ENCODE data around the gene OPCML. TPM values are rescaled to one million over a fixed set of nuclear protein-coding genes. Genes with fewer than 3 reads are reported as not detected.

Gene OPCML
- total RNA-seq, 1 experiment from 2014 or later = 0.94 TPM

GRCh38 chr11:133123366-133123765 lies 408.9 kb downstream of the OPCML start:
- no peak overlapping the region for H2BK12ac ChIP-seq (ENCODE audit: insufficient read length, low read depth, low read length)
- H3K9me3 Mint-ChIP-seq = no peaks in the 10 kb centered on the region
- no peak overlapping the region for H2BK120ac ChIP-seq (ENCODE audit: low read depth, low read length, poor library complexity, severe bottlenecking)
- peaks cover 4% of the 10 kb centered on the region; the same call in 1 of the 2 replicates for H3K27me3 Mint-ChIP-seq (ENCODE audit: low read depth)
- H3K27ac Mint-ChIP-seq = no peak overlapping the region
- H3K4me1 Mint-ChIP-seq = peaks cover 16 to 20% of the 10 kb centered on the region in 2 experiments
- H3K4me1 ChIP-seq (ENCODE audit: insufficient read depth, low read length) = peaks cover 4% of the 10 kb centered on the region; the same call in 1 of the 2 replicates
- H2BK15ac ChIP-seq (ENCODE audit: low read depth, low read length) = no peak overlapping the region
- no peak overlapping the region for H3K4ac ChIP-seq (ENCODE audit: low read depth, low read length)
- TF ChIP-seq CTCF (conservative IDR thresholded peaks at IDR 0.05) = no peak
- no CpG with 5 or more reads among the region's 7 CpGs for WGBS (ENCODE audit: extremely low coverage, insufficient read length, low lambda C conversion rate)
- H4K8ac ChIP-seq (replicated peaks; ENCODE audit: insufficient read length, low read depth, low read length) = no peak overlapping the region
- no peak overlapping the region for H3K56ac ChIP-seq (ENCODE audit: insufficient read length, low read depth, low read length)
- no peak overlapping the region for H3K23ac ChIP-seq (ENCODE audit: insufficient read length, low read depth, low read length)
- no peak overlapping the region for H4K5ac ChIP-seq (ENCODE audit: insufficient read length, low read depth, low read length)
- H3K79me2 ChIP-seq (ENCODE audit: insufficient read depth, low read length) = no peaks in the 10 kb centered on the region
- no peaks in the 10 kb centered on the region for H3K27me3 ChIP-seq (ENCODE audit: insufficient read depth, low read length)
- no peaks in the 10 kb centered on the region for H3K36me3 Mint-ChIP-seq (ENCODE audit: insufficient read depth in 1 of 3, low read depth in 3 of 3)
- DNase-seq = no peak
- H3K9me3 ChIP-seq (ENCODE audit: control insufficient read depth, low read depth, low read length) = no peaks in the 10 kb centered on the region
- H2AFZ ChIP-seq (ENCODE audit: low read length) = no peak overlapping the region
- no peak overlapping the region for H3K18ac ChIP-seq (ENCODE audit: insufficient read length, low read depth, low read length)
- no peaks in the 10 kb centered on the region for H4K20me1 ChIP-seq (ENCODE audit: control insufficient read depth, insufficient read depth, insufficient read length)
- H2AK5ac ChIP-seq (ENCODE audit: insufficient read length, low read length) = no peak overlapping the region
- H2BK5ac ChIP-seq (ENCODE audit: insufficient read length, low read length) = no peak overlapping the region
- H3K4me2 ChIP-seq (ENCODE audit: insufficient read depth, insufficient read length, low read length) = no peak overlapping the region
- no peak overlapping the region for H3K9ac ChIP-seq (ENCODE audit: extremely low read depth, insufficient read length, low read length)
- no peak overlapping the region for H2BK20ac ChIP-seq (ENCODE audit: low read depth, low read length, poor library complexity, severe bottlenecking)
- no peak overlapping the region for H3T11ph ChIP-seq (ENCODE audit: low read length)
- no peak overlapping the region for H3K4me3 Mint-ChIP-seq
- no peak overlapping the region for H4K91ac ChIP-seq (ENCODE audit: insufficient read length, low read depth, low read length)
- no peak overlapping the region for H3K27ac ChIP-seq (ENCODE audit: insufficient read length, low read depth, low read length)
- H3K79me1 ChIP-seq (ENCODE audit: insufficient read depth, low read depth, low read length, poor library complexity, severe bottlenecking) = no peaks in the 10 kb centered on the region
- H3K23me2 ChIP-seq (ENCODE audit: insufficient read length, low read depth, low read length, poor library complexity, severe bottlenecking) = no peaks in the 10 kb centered on the region
- no peak overlapping the region for H3K14ac ChIP-seq (ENCODE audit: insufficient read depth, low read length)

All from H9 (cell line).